HG03159 (cell line): ENCODE results near the gene ZNRD2.
A peak's percentile ranks its signal among the peaks of the same experiment; 100 is the strongest.

Experiments used
- ATAC-seq: cut with Tn5 transposase; IDR thresholded peaks from one replicate; pipeline ENCODE4 v1.9.1; 2021; ENCODE audit warnings: mild to moderate bottlenecking, moderate library complexity; ENCODE audit not compliant: unreplicated experiment

Gene ZNRD2

DNA sequence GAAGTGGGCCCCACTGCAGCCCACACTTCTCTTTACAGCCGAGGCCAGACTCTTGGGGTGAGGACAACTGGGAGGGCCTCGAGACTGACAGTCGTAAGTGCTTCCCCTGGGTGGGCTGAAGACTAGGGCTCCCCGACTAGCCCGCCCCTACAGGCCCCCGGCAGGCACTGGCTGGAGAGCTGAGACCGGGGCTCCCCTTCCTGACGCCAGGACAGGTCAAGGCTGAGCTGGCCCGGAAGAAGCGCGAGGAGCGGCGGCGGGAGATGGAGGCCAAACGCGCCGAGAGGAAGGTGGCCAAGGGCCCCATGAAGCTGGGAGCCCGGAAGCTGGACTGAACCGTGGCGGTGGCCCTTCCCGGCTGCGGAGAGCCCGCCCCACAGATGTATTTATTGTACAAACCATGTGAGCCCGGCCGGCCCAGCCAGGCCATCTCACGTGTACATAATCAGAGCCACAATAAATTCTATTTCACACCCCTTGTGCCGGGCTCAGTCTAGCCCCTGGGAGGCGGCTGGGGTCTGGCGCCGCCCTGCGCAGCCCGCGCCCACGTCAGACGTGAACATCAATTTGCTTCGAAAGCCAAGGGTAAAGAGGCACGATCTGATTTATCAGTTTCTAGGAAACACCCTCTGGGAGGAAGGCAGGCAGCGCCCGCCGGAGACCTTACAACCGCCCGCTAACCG lies 31.9 kb upstream of the ZNRD2 start:
- no peak for ATAC-seq

DNA sequence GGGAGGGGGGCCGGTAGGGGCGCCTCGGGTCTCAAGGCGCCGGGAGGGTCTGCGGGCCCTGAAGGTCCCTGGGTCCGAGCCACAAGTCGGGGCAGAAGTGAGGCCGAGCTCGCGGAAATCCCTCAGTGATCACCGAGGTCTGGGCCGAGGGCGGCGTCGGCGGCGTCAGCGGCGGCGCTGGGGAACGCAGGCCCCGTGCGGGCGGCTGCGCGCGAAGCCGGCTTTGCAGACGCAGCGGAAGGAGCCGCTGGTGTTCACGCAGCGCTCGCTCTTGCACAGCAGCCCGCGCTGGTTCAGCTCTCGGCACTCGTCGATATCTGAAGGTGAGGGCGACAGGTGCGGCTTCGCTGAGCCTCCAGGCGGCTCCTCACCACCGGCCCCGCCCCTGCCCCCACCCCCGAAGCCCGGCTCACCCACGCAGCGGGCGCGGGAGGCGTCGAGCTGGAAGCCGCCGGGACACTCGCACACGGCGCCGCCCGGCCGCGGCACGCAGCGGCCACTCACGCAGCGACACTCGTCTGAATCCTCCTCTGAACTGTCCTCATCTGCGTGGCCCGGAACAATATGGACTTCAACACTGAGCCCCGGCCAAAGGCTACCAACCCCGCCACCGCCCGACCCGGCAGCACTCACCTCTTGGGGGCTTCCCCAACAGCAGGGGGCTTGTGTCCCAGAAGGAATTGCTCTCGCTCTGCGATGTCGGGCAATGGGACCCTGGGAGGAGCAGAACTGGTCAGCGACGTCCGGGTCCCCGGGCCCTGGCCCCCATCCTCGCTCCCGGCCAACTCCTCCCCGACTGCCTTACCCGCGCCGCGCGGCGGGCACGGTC lies 31.1 kb upstream of the ZNRD2 start:
- no peak for ATAC-seq

- ATAC-seq, result peak; percentile 52
Observed at GRCh38 chr11:65539744-65540289, 30.5 kb upstream of the ZNRD2 start.

DNA sequence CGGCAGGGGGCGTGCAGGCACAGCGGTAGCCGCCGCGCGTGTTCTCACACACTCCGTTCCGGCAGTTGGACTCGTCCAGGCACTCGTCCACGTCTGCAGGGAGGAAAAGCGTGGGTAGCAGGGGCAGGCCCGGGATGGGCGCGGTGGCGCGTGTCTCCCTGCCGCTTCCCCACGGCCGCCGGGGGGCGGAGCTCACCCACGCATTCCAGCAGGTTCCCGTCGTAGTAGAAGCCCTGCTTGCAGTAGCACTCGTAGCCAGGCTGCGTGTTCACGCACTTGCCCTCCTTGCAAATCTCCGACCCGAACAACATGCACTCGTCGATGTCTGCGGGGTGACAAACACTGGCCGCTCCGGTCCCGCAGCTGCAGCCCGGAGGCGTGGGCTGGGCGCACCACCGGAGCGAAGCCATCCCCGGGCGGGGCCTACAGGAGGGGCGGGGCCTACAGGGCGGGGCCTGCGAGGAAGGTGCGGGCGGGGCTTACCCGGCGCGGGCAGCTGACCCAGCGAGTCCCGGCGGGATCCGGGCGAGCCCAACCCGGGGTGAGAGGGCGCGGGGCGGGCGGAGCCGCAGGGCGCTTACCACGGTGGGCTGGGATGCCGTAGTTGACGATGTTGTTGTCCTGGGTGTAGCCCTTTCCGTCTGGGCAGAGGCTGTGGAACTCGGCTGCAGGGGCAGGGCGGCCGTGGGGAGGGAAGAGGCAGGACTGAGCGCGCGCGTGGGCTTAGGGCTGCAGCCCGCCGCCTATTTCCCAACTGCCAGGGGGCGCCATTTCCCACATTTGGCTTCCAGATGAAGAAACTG lies 29.8 kb upstream of the ZNRD2 start:
- peak; percentile 73 for ATAC-seq

GRCh38 chr11:65541093-65541982 lies 28.9 kb upstream of the ZNRD2 start:
- no peak for ATAC-seq

DNA sequence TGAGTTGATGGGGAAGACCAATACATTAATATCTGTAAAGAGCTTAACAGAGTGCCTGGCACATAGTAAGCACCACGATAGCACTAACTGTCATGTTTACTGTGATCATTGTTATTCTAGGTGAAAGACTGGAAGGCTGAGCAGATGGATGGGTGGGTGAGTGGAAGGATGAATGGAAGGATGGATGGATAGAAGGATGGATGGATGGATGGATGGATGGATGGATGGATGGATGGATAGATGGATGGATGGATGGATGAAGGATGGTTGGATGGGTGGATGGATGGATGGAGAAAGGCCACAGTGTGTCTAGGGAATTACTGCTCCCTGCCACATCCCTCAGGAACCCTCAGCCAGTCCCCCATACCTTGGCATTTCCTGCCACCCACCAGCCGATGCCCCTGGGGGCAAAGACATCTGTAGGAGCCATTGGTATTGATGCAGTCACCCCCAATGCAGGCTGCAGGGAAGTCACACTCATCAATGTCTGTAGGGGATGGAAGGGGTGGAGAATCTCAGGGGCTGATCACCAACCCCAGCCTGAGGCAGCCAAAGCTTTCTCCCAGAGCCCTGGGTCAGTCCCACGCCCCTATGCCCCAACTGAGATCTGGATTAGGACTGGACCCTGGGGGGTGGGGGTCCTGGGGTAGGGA lies 27.4 kb upstream of the ZNRD2 start:
- ATAC-seq, result no peak

DNA sequence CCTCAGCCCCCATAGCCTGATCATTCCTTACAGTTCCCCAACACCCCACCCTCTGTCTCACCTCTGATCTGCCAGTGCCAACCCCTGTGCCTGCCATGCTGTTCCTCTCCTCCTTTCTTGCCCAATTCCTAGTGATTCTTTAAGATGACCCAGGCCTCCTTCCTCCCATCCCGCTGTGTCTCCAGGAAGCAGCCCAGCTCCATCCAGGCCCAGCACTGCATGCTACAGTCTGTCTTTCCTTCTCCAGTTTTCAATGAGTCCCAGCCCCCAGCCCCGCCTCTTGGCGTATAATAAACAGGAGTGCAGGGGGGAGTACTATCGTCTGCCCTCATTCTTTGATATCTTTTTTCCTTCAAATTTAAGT lies 24.4 kb upstream of the ZNRD2 start:
- ATAC-seq, result no peak

DNA sequence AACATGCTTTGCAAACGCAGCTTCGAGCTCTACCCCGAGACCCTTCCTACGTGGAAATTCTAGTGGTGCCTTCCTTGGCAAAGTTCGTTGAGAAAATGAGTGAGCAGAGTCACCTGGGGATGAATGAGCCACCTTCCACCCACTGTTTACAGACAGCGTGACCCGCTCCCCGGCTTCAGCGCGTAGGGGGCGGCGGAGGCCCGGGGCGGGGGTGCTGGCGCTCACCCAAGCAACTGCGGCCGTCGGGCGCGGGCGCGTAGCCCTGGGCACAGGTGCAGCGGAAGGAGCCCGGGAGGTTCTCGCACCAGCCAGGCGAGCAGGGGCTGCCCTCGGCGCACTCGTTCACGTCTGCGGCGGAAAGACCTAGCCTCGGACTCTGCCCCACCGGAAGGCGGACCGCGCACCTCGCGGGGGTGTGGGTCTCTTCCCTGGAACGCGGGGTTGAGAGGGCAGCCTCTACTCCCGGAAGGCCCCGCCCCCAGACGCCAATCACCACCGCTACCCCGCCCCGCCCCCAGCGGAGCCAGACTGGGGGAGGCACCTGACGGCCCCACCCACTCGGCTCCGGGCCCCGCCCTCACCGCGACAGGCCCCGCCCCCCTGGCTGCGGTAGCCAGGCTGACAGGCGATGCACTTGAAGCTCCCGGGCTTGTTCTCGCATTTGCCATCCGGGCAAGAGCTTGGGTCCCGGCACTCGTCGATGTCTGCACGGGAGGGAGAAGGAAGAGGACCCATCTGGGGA lies 23.9 kb upstream of the ZNRD2 start:
- peak; percentile 68 for ATAC-seq

- ATAC-seq, result no peak
Observed at GRCh38 chr11:65547446-65548125, 22.7 kb upstream of the ZNRD2 start.

DNA sequence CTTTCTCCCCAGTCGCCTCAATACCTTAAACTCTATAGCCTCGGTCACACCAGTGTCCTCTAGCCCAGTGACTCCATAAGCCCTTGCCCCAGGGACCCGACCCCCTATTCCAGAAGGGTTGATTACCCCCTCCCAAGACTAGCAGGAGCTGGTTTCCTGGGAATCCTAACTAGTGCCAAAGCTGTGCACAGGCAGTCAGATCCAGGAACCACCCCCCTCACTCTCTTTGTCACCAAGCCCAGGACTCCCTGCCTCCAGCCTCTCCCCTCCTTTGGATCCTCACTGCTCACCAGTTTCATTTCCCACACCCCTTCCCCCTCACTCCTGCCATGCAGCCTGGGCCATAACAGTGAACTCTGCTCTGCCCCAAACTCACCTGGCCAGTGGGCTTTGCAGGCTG lies 21.9 kb upstream of the ZNRD2 start:
- ATAC-seq, result no peak

- ATAC-seq, result no peak
Observed at GRCh38 chr11:65549096-65549495, 21.2 kb upstream of the ZNRD2 start.

- no peak for ATAC-seq
Observed at GRCh38 chr11:65551572-65552387, 18.5 kb upstream of the ZNRD2 start.

DNA sequence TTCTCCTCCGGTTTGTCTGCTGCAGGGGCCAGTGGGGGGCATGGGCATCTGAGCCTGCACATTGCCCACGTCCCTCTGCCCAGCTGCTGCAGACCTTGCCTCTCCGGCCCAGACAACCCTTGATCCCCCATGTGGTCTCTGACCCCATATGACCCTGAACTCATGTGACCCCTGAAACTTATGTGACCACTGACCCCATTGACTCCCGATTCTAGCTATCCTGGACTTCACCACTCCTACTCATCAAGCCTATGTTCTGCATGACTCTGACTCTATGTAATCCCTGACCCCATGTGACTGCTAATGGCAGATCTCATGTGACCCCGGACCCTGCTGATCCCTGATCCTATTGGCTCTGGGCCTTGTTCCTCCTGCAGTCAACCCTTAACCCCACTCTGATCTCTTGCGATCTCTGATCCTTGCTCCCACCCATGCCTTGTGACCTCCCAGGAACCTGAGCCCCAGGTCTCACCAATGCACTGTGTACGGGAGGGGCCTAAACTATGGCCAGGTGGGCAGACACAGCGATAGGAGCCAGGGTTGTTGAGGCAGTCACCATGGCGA lies 17.8 kb upstream of the ZNRD2 start:
- no peak for ATAC-seq

- no peak for ATAC-seq
Observed at GRCh38 chr11:65553301-65554001, 16.8 kb upstream of the ZNRD2 start.

DNA sequence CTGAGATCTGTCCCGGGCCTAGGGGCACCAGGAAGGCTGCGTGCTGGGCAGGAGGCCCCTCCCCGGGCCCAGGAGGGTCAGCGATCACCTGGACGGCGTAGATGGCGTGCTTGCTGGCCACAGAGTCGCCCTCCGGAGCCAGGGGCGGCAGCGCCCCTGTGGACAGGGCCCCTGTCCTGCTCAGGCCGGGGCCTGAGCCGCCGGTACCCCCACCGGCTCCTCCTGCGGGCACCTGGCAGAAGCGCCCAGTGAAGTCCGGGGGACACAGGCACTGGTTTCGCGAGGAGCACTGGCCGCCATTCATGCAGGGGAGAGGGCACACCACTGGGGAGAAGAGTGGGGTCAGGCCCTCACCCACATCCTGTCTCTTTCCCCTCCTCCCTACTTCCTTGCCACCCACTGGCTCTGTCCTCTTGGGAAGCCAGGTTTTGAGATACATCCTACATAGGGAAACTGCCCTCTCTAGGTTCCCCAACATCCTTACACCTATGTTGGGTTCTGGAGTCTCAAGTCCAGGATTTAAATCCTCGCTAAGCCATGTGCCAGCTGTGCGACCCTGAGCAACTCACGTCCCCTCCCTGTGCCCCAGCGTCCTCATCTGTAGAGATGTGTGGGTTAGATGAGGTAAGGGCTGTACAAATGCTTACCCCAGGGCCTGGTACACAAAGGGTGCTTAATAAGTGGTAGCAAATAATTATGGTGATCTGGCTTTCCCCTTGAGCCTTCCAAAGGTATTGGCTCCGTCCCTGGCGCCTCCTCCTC lies 16.0 kb upstream of the ZNRD2 start:
- no peak for ATAC-seq

DNA sequence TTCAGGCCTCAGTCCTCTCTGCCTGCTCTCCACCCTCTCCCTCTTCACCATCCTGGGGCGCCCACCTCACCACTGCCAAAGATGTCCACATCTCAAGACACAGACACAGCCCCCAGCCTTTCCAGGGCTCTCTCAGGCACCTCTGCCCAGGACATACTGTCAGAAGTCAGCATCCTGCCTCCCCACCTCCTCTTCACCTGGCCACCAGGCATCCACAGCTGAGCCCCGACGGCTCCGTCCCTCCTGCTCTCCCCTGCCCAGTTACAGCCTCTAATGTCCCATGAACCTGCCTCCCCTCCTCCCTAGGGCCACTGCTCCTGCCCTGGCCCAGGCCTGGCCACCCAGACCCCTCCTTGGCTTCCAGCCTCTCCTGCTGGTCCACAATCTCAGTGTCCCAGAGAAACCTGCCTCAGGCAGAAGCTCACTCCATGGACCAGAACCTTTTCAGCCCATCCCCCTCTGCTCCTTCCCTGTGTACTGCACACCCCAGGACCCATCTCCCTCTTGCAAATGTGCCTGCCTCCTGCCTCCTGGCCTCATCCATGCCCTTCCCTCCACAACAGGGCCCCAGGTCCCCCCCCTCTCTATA lies 15.3 kb upstream of the ZNRD2 start:
- no peak for ATAC-seq
